HEK293 (cell line): Measurements from ENCODE around the gene MAEA.
"Not testable (repeated sequence)": the region's sequence is repeated elsewhere in the genome, so short reads cannot be mapped to it uniquely, and the experiment has no call there.

Experiments
- ZSCAN30 ChIP-seq: fragments of 450-650 bp; IDR thresholded peaks from 2 replicates; pipeline ENCODE4 v1.5.1; 2018; ENCODE audit warnings: missing biosample characterization, mild to moderate bottlenecking, missing genetic modification characterization, moderate library complexity
- TF ChIP-seq, protein P1 (sequence below): fragments of 450-650 bp; formaldehyde crosslinking; optimal IDR thresholded peaks from 2 replicates; pipeline ENCODE3; 2016; ENCODE audit warnings: missing biosample characterization, mild to moderate bottlenecking, missing genetic modification characterization

- not testable (repeated sequence) for TF ChIP-seq ZSCAN30 (tag by site-specific recombination)
- TF ChIP-seq, protein P1, sequence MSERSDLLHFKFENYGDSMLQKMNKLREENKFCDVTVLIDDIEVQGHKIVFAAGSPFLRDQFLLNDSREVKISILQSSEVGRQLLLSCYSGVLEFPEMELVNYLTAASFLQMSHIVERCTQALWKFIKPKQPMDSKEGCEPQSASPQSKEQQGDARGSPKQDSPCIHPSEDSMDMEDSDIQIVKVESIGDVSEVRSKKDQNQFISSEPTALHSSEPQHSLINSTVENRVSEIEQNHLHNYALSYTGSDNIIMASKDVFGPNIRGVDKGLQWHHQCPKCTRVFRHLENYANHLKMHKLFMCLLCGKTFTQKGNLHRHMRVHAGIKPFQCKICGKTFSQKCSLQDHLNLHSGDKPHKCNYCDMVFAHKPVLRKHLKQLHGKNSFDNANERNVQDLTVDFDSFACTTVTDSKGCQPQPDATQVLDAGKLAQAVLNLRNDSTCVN (tag by site-specific recombination) = not testable (repeated sequence)
These were observed 82.9 kb downstream of the MAEA start for GRCh38 chr4:1372576-1372975.
